Activated T-helper 2 cell treated with anti-CD3 and anti-CD28 coated beads, Interferon-gamma antibody, Interleukin-2, Interleukin-4, amounts not matched to agents 10 μg/mL and 5 μg/mL and 100 μg/mL, durations not matched to agents 14 hours and 24 hours and 36 hours (primary cell): ENCODE data around the gene ETV5. TPM values are rescaled to one million over a fixed set of nuclear protein-coding genes. Genes with fewer than 3 reads are reported as not detected.

ENCODE experiments used
- DNase-seq: peaks from one replicate; pipeline ENCODE4 v3.0.0; 2021; ENCODE audit warnings: low spot score
- H3K27ac Mint-ChIP-seq: one replicate; pipeline ENCODE4 v1.8.0; 2021; ENCODE audit warnings: mixed read lengths
- H3K27me3 Mint-ChIP-seq: one replicate; pipeline ENCODE4 v1.8.0; 2021; ENCODE audit warnings: low read depth, mixed read lengths
- H3K36me3 Mint-ChIP-seq: one replicate; pipeline ENCODE4 v1.8.0; 2021; ENCODE audit warnings: low read depth, mixed read lengths
- H3K4me1 Mint-ChIP-seq: one replicate; pipeline ENCODE4 v1.8.0; 2021; ENCODE audit warnings: low read depth, mixed read lengths
- H3K4me3 Mint-ChIP-seq: one replicate; pipeline ENCODE4 v1.8.0; 2021; ENCODE audit warnings: low read depth, mild to moderate bottlenecking, moderate library complexity, mixed read lengths
- H3K9me3 Mint-ChIP-seq: one replicate; pipeline ENCODE4 v1.8.0; 2021; ENCODE audit warnings: mixed read lengths
- intact Hi-C: fragments of 100-400 bp; cut with micrococcal nuclease; formaldehyde crosslinking; loops from one replicate; pipeline ENCODE4 v1.15.1; 2023
- total RNA-seq: library from RNA; stranded (reverse); gene quantifications from 2 replicates; pipeline ENCODE4 v1.2.3, GENCODE V29; 2022

The ETV5 gene
- total RNA-seq, 1 donor from 2014 or later: 1.3 TPM

GRCh38 chr3:186098740-186099139, 10.1 kb downstream of the ETV5 start:
- intact Hi-C loops: no loop called here
- Mint-ChIP-seq H3K27me3 (peaks cover 87% of the 10 kb centered on the region), H3K9me3 (no peaks in the 10 kb centered on the region), H3K36me3 (no peaks in the 10 kb centered on the region), H3K4me3 (no peak overlapping the region), H3K4me1 (no peaks in the 10 kb centered on the region), H3K27ac (no peak overlapping the region)
- DNase-seq: no peak

GRCh38 chr3:186097663-186098451, 11.0 kb downstream of the ETV5 start:
- intact Hi-C loops: no loop called here
- H3K27me3 Mint-ChIP-seq: peaks cover 85% of the 10 kb centered on the region
- DNase-seq: no peak
- no peaks in the 10 kb centered on the region for H3K4me1 Mint-ChIP-seq
- no peaks in the 10 kb centered on the region for H3K36me3 Mint-ChIP-seq
- no peak overlapping the region for H3K27ac Mint-ChIP-seq
- H3K9me3 Mint-ChIP-seq: no peaks in the 10 kb centered on the region
- H3K4me3 Mint-ChIP-seq: no peak overlapping the region

GRCh38 chr3:186097317-186097662, 11.6 kb downstream of the ETV5 start:
- Mint-ChIP-seq H3K27ac (no peak overlapping the region), H3K4me1 (no peaks in the 10 kb centered on the region), H3K27me3 (peaks cover 85% of the 10 kb centered on the region), H3K4me3 (no peak overlapping the region), H3K36me3 (no peaks in the 10 kb centered on the region), H3K9me3 (no peaks in the 10 kb centered on the region)
- intact Hi-C loops: no loop called here
- no peak for DNase-seq

- intact Hi-C loops: no loop called here
- Mint-ChIP-seq H3K27ac (no peak overlapping the region), H3K4me3 (no peak overlapping the region), H3K4me1 (no peaks in the 10 kb centered on the region), H3K27me3 (peaks cover 86% of the 10 kb centered on the region), H3K36me3 (no peaks in the 10 kb centered on the region), H3K9me3 (no peaks in the 10 kb centered on the region)
- no peak for DNase-seq
These were observed 12.6 kb downstream of the ETV5 start for GRCh38 chr3:186096290-186096689.

GRCh38 chr3:186095561-186096081, 13.3 kb downstream of the ETV5 start:
- Mint-ChIP-seq H3K9me3 (no peaks in the 10 kb centered on the region), H3K27ac (no peak overlapping the region), H3K4me3 (no peak overlapping the region), H3K27me3 (peaks cover 87% of the 10 kb centered on the region), H3K4me1 (no peaks in the 10 kb centered on the region), H3K36me3 (no peaks in the 10 kb centered on the region)
- intact Hi-C loops: no loop called here
- DNase-seq: no peak

GRCh38 chr3:186094696-186095425, 14.0 kb downstream of the ETV5 start:
- intact Hi-C loops: no loop called here
- Mint-ChIP-seq H3K27ac (no peak overlapping the region), H3K9me3 (no peaks in the 10 kb centered on the region), H3K4me3 (no peak overlapping the region), H3K4me1 (no peaks in the 10 kb centered on the region), H3K36me3 (no peaks in the 10 kb centered on the region), H3K27me3 (peaks cover 84% of the 10 kb centered on the region)
- DNase-seq: no peak

GRCh38 chr3:186094271-186094670, 14.6 kb downstream of the ETV5 start:
- intact Hi-C loops: no loop called here
- no peaks in the 10 kb centered on the region for H3K9me3 Mint-ChIP-seq
- no peak overlapping the region for H3K27ac Mint-ChIP-seq
- no peak for DNase-seq
- H3K36me3 Mint-ChIP-seq: no peaks in the 10 kb centered on the region
- H3K4me3 Mint-ChIP-seq: no peak overlapping the region
- peaks cover 84% of the 10 kb centered on the region for H3K27me3 Mint-ChIP-seq
- H3K4me1 Mint-ChIP-seq: no peaks in the 10 kb centered on the region

- DNase-seq: no peak
- no peaks in the 10 kb centered on the region for H3K36me3 Mint-ChIP-seq
- H3K27ac Mint-ChIP-seq: no peak overlapping the region
- no peaks in the 10 kb centered on the region for H3K4me1 Mint-ChIP-seq
- no peaks in the 10 kb centered on the region for H3K9me3 Mint-ChIP-seq
- intact Hi-C loops: no loop called here
- H3K4me3 Mint-ChIP-seq: no peak overlapping the region
- H3K27me3 Mint-ChIP-seq: peaks cover 86% of the 10 kb centered on the region
These were observed 15.5 kb downstream of the ETV5 start for GRCh38 chr3:186093271-186093900.

GRCh38 chr3:186092360-186093070, 16.4 kb downstream of the ETV5 start:
- DNase-seq: no peak
- no peaks in the 10 kb centered on the region for H3K4me1 Mint-ChIP-seq
- H3K36me3 Mint-ChIP-seq: no peaks in the 10 kb centered on the region
- H3K27me3 Mint-ChIP-seq: peaks cover 83% of the 10 kb centered on the region
- no peak overlapping the region for H3K27ac Mint-ChIP-seq
- intact Hi-C loops: no loop called here
- H3K9me3 Mint-ChIP-seq: no peaks in the 10 kb centered on the region
- H3K4me3 Mint-ChIP-seq: no peak overlapping the region

GRCh38 chr3:186090901-186091300, 18.0 kb downstream of the ETV5 start:
- Mint-ChIP-seq H3K36me3 (no peaks in the 10 kb centered on the region), H3K27me3 (peaks cover 76% of the 10 kb centered on the region), H3K27ac (no peak overlapping the region), H3K4me1 (no peaks in the 10 kb centered on the region), H3K4me3 (no peak overlapping the region), H3K9me3 (no peaks in the 10 kb centered on the region)
- no peak for DNase-seq
- intact Hi-C loops: no loop called here

GRCh38 chr3:186088335-186088734, 20.6 kb downstream of the ETV5 start:
- H3K27ac Mint-ChIP-seq: no peak overlapping the region
- H3K4me3 Mint-ChIP-seq: no peak overlapping the region
- H3K27me3 Mint-ChIP-seq: peaks cover 66% of the 10 kb centered on the region
- no peak for DNase-seq
- no peaks in the 10 kb centered on the region for H3K4me1 Mint-ChIP-seq
- H3K9me3 Mint-ChIP-seq: no peaks in the 10 kb centered on the region
- intact Hi-C loops: no loop called here
- H3K36me3 Mint-ChIP-seq: no peaks in the 10 kb centered on the region

GRCh38 chr3:186084264-186084663, 24.6 kb downstream of the ETV5 start:
- peaks cover 63% of the 10 kb centered on the region for H3K27me3 Mint-ChIP-seq
- no peaks in the 10 kb centered on the region for H3K36me3 Mint-ChIP-seq
- H3K27ac Mint-ChIP-seq: no peak overlapping the region

More at GRCh38 chr3:186084264-186084663, 24.6 kb downstream of the ETV5 start:
- H3K4me3 Mint-ChIP-seq: no peak overlapping the region
- no peak for DNase-seq
- no peaks in the 10 kb centered on the region for H3K9me3 Mint-ChIP-seq
- H3K4me1 Mint-ChIP-seq: no peaks in the 10 kb centered on the region
- intact Hi-C loops: no loop called here
